Measurements from ENCODE around the gene STXBP1.

The STXBP1 gene

GRCh38 chr9:127697575-127697974 lies 85.5 kb downstream of the STXBP1 start:
- no peak for TF ChIP-seq CTCF (IDR thresholded peaks at IDR 0.05; ENCODE audit: low read depth, low read length, missing control alignments)
- no peak for DNase-seq (ENCODE audit: low read depth)
- no peak overlapping the region for H3K4me3 ChIP-seq (ENCODE audit: low read depth, low read length)

GRCh38 chr9:127698386-127698785 lies 86.3 kb downstream of the STXBP1 start:
- no peak overlapping the region for H3K4me3 ChIP-seq (ENCODE audit: low read depth, low read length)
- no peak for TF ChIP-seq CTCF (IDR thresholded peaks at IDR 0.05; ENCODE audit: low read depth, low read length, missing control alignments)
- no peak for DNase-seq (ENCODE audit: low read depth)

- DNase-seq (ENCODE audit: low read depth) = peak; percentile 84
- peak overlapping the region; percentile 39 for H3K4me3 ChIP-seq (ENCODE audit: low read depth, low read length)
- TF ChIP-seq CTCF (IDR thresholded peaks at IDR 0.05; ENCODE audit: low read depth, low read length, missing control alignments) = no peak
These were observed 87.1 kb downstream of the STXBP1 start for GRCh38 chr9:127698985-127699670.

GRCh38 chr9:127700140-127700539 lies 88.1 kb downstream of the STXBP1 start:
- no peak overlapping the region for H3K4me3 ChIP-seq (ENCODE audit: low read depth, low read length)
- TF ChIP-seq CTCF (IDR thresholded peaks at IDR 0.05; ENCODE audit: low read depth, low read length, missing control alignments) = no peak
- DNase-seq (ENCODE audit: low read depth) = no peak

GRCh38 chr9:127700594-127701255 lies 88.6 kb downstream of the STXBP1 start:
- no peak overlapping the region for H3K4me3 ChIP-seq (ENCODE audit: low read depth, low read length)
- no peak for TF ChIP-seq CTCF (IDR thresholded peaks at IDR 0.05; ENCODE audit: low read depth, low read length, missing control alignments)
- DNase-seq (ENCODE audit: low read depth) = no peak

GRCh38 chr9:127703289-127703946 lies 91.3 kb downstream of the STXBP1 start:
- no peak overlapping the region for H3K4me3 ChIP-seq (ENCODE audit: low read depth, low read length)
- no peak for TF ChIP-seq CTCF (IDR thresholded peaks at IDR 0.05; ENCODE audit: low read depth, low read length, missing control alignments)
- no peak for DNase-seq (ENCODE audit: low read depth)
